Stimulated activated CD4-positive, alpha-beta T cell treated with anti-CD3 and anti-CD28 coated beads, Interleukin-2, amount 100 ng/mL, for 4 hours (primary cell): Measurements from ENCODE around the gene TUBA4B.
"Not testable (repeated sequence)": the region's sequence is repeated elsewhere in the genome, so short reads cannot be mapped to it uniquely, and the experiment has no call there.

Experiments
- DNase-seq: peaks from one replicate; pipeline ENCODE4 v3.0.0-alpha.2; 2020; ENCODE audit warnings: low read depth

The TUBA4B gene

GRCh38 chr2:219291910-219292490 lies 39.0 kb downstream of the TUBA4B start:
- no peak for DNase-seq

- DNase-seq, result no peak
Measured at GRCh38 chr2:219292616-219293015, 39.6 kb downstream of the TUBA4B start.

- DNase-seq, result no peak
Measured at GRCh38 chr2:219293736-219294231, 40.7 kb downstream of the TUBA4B start.

- peak; percentile 83 for DNase-seq
Measured at GRCh38 chr2:219294356-219295351, 41.6 kb downstream of the TUBA4B start.

- DNase-seq, result no peak
Measured at GRCh38 chr2:219296142-219296541, 43.1 kb downstream of the TUBA4B start.

- DNase-seq, result no peak
Measured at GRCh38 chr2:219296631-219297391, 43.8 kb downstream of the TUBA4B start.

- DNase-seq, result no peak
Measured at GRCh38 chr2:219297766-219298456, 44.9 kb downstream of the TUBA4B start.

- peak; percentile 76 for DNase-seq
Measured at GRCh38 chr2:219298759-219299371, 45.8 kb downstream of the TUBA4B start.

GRCh38 chr2:219299372-219299760 lies 46.3 kb downstream of the TUBA4B start:
- DNase-seq, result no peak

GRCh38 chr2:219300022-219300421 lies 47.0 kb downstream of the TUBA4B start:
- DNase-seq, result no peak

- no peak for DNase-seq
Measured at GRCh38 chr2:219302412-219302968, 49.4 kb downstream of the TUBA4B start.

- no peak for DNase-seq
Measured at GRCh38 chr2:219304223-219304622, 51.2 kb downstream of the TUBA4B start.

- DNase-seq, result no peak
Measured at GRCh38 chr2:219306047-219306446, 53.0 kb downstream of the TUBA4B start.

GRCh38 chr2:219308142-219309101 lies 55.4 kb downstream of the TUBA4B start:
- peak; percentile 39 for DNase-seq

GRCh38 chr2:219309278-219309677 lies 56.2 kb downstream of the TUBA4B start, which contains the start of gene PTPRN:
Gene PTPRN, minus strand, starts transcription at chr2:219309401. Its CDS starts 69 bp downstream, at chr2:219309332.
- DNase-seq, result no peak

- not testable (repeated sequence) for DNase-seq
Measured at GRCh38 chr2:219312683-219313263, 59.7 kb downstream of the TUBA4B start.

- DNase-seq, result no peak
Measured at GRCh38 chr2:219314804-219315468, 61.9 kb downstream of the TUBA4B start.
